AG09309 (cell line): ENCODE data around the gene PARD3.
A peak's percentile ranks its signal among the peaks of the same experiment; 100 is the strongest.

Source experiments
- DNase-seq: peaks from one replicate; pipeline ENCODE4 v3.0.0-alpha.2; 2010; ENCODE audit warnings: low read depth
- H3K4me3 ChIP-seq: 2 replicates; pipeline ENCODE4 v1.5.1; 2011; ENCODE audit warnings: mild to moderate bottlenecking, low read depth, low read length, moderate library complexity; ENCODE audit not compliant: control insufficient read depth
- TF ChIP-seq, protein P1 (sequence below): IDR thresholded peaks from 2 replicates; pipeline ENCODE4 v1.5.1; 2011; ENCODE audit warnings: mild to moderate bottlenecking, low read depth, low read length, inconsistent platforms; ENCODE audit not compliant: insufficient read depth, control insufficient read depth; ENCODE audit errors: missing control alignments

PARD3 gene

DNA sequence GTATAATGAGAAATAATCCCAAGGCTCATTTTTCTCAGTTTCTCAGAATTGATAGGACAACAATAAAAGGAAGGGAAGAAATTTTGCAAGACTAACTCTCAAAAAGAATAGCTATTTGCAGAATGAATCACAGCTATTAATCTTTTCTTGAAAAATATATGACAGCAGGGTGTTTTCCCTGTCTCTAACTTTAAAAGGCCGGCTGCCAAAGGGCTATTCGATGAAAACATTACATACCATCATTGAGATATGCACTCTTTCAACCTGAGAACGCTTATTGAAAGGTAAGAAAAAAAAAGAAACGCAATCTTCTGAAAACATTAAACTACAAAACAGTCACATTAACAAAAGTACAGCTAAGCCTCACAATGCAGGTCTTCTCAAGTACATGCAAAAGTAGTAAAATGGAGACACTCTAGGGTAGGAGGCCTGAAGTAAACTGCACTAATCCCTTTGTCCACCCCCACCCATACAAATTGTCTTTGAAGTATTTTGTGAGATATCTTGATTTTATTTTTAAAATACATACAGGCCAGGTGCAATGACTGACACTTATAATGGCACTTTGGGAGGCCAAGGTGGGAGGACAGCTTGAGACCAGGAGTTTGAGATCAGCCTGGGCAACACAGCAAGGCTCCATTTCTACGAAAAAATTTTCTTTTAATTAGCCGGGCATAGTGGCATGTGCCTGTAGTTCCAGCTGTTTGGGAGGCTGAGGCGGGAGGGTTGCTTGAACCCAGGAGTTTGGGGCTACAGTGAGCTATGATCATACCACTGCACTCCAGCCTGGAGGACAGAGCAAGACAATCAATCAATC lies 83.0 kb downstream of the PARD3 start:
- DNase-seq = peak; percentile 40
- TF ChIP-seq, protein P1, sequence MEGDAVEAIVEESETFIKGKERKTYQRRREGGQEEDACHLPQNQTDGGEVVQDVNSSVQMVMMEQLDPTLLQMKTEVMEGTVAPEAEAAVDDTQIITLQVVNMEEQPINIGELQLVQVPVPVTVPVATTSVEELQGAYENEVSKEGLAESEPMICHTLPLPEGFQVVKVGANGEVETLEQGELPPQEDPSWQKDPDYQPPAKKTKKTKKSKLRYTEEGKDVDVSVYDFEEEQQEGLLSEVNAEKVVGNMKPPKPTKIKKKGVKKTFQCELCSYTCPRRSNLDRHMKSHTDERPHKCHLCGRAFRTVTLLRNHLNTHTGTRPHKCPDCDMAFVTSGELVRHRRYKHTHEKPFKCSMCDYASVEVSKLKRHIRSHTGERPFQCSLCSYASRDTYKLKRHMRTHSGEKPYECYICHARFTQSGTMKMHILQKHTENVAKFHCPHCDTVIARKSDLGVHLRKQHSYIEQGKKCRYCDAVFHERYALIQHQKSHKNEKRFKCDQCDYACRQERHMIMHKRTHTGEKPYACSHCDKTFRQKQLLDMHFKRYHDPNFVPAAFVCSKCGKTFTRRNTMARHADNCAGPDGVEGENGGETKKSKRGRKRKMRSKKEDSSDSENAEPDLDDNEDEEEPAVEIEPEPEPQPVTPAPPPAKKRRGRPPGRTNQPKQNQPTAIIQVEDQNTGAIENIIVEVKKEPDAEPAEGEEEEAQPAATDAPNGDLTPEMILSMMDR = no peak

DNA sequence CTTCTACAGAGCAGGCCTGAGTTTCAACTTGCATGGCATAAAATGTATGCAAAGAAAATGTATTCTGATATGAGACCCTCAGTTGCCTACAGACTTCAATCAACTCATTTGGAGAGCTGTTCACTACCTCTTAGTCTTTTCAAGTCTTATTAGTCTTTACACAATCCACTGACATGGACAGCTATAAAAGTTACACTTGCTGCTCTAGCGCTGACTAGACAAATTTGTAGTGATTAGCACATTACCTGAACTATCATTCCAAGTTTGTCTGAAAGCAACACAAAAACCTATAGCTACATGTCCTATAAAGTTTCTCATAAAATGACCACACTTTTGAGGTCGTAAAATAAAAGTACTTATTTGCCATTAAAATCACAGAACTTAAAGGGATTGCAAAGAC lies 83.9 kb downstream of the PARD3 start:
- no peak for DNase-seq
- no peak overlapping the region for H3K4me3 ChIP-seq
- TF ChIP-seq, protein P1 = no peak

More for the DNA sequence above, 83.0 kb downstream of the PARD3 start:
- no peak overlapping the region for H3K4me3 ChIP-seq

DNA sequence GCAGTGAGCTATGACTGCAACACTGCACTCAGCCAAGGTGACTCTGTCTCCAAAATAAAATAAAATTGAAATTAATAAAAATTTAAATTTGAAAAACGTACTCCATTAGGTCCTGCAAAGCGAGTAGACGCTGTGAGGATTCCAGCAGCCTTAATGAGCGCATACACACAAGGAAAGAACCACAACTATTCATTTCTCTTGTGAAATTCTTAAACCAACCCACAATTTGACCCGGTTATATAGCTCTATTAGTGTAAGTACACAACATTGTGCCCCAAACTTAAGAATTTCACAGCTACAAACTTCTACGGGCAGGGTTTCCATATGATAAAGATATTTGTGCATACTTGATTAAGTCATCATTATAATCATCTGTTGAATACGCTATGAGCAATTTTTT lies 84.4 kb downstream of the PARD3 start:
- no peak overlapping the region for H3K4me3 ChIP-seq
- TF ChIP-seq, protein P1 = no peak
- DNase-seq = no peak

DNA sequence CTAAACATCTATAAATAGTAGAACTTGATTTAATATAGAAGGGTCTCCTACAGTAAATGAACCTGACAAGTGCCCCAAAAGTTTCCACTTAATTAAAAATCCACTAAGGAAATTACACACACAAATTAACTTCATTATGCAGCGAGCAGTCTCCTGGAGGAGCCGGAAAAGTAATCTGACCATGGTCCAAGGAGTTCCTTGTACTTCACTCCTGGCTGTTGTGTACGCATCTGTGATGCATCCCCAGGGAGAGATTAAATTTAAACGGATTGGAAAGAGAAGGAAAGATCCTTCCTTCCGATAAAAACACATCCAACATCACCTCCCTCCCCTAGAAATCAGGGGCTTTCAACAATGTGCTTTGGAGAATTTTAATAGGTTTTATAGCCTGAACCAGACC lies 85.5 kb downstream of the PARD3 start:
- DNase-seq = no peak
- TF ChIP-seq, protein P1 = no peak

DNA sequence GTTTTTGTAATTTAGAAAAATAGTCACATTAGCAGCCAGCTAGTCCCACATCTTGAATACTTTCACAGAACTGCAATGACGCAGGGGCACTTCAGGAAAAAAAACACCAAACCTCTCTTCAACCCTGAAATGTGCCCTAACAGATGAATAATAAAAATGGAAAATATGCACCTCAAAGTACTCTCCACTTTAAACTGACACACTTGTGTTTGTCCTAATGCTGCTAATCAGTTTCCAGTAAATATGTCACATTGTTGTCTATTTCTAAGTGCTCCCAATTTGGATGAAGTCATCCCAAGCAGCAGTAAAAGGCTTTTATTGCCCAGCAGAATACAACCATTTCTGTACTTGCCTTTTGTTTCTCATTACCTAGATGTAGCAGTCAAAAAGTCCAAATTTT lies 86.7 kb downstream of the PARD3 start:
- DNase-seq = no peak
- TF ChIP-seq, protein P1 = no peak
- H3K4me3 ChIP-seq = no peak overlapping the region

More for the DNA sequence above, 85.5 kb downstream of the PARD3 start:
- H3K4me3 ChIP-seq = no peak overlapping the region

DNA sequence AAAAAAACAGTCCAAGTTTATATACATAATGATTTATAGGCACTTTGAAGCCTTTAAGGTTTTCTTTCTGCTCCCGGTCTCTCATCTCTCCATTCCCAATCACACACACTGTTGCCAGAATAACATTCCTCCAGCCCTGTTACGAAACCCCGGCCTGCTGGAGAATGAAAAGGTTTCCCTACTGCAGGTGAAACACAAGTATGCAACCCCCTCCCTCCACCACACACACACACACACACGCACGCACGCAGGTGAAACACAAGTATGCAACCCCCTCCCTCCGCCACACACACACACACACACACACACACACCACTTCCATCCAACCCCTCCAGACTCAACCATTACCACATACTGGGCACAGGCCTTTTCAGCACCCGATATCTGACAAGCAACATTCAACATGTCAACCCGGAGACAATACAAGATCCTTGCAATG lies 87.5 kb downstream of the PARD3 start:
- no peak for DNase-seq
- H3K4me3 ChIP-seq = no peak overlapping the region
- TF ChIP-seq, protein P1 = no peak

DNA sequence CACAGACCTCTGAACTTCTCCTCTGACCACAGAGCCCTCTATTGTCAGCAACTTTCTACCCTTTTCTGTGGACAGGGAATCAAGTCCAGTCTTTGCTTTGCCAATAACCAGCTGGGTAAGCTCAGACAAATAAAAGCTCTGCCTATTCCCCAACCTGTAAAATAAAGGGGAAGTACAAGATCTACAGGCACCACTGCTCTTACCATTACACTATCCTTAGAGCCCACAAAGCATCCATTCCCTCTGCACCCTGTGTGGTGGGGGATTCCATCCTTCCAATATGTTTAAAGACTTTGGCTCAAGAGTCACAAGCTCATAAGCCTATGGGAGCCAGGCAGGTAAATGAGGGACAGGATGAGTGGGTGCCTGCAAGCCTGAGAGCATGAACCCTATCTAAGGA lies 88.2 kb downstream of the PARD3 start:
- TF ChIP-seq, protein P1 = no peak
- no peak for DNase-seq
- no peak overlapping the region for H3K4me3 ChIP-seq
